Osteoblast (primary cell): ENCODE data around the gene SNTG2. TPM values are rescaled to one million over a fixed set of nuclear protein-coding genes. Genes with fewer than 3 reads are reported as not detected.

ENCODE experiments used
- DNase-seq: peaks from one replicate; pipeline ENCODE4 v3.0.0; 2011; ENCODE audit warnings: low spot score, mixed read lengths; ENCODE audit not compliant: insufficient read length; ENCODE audit errors: missing footprints
- H2AFZ ChIP-seq: 2 replicates; pipeline ENCODE4 v1.6.0; 2011; ENCODE audit warnings: mild to moderate bottlenecking, low read length
- H3K27ac ChIP-seq: 2 replicates; pipeline ENCODE4 v1.5.1; 2011; ENCODE audit warnings: mild to moderate bottlenecking, low read depth, low read length, moderate library complexity
- H3K27me3 ChIP-seq: 2 replicates; pipeline ENCODE4 v1.6.0; 2012; ENCODE audit warnings: mild to moderate bottlenecking, control low read depth, inconsistent platforms, low read length, moderate library complexity; ENCODE audit not compliant: insufficient read depth
- H3K36me3 ChIP-seq: 2 replicates; pipeline ENCODE4 v1.5.1; 2011; ENCODE audit warnings: mild to moderate bottlenecking, low read length, control low read depth, moderate library complexity; ENCODE audit not compliant: insufficient read depth
- H3K4me1 ChIP-seq: 2 replicates; pipeline ENCODE4 v1.5.1; 2011; ENCODE audit warnings: mild to moderate bottlenecking, low read length, control low read depth, moderate library complexity; ENCODE audit not compliant: insufficient read depth
- H3K4me2 ChIP-seq: 2 replicates; pipeline ENCODE4 v1.6.0; 2011; ENCODE audit warnings: mild to moderate bottlenecking, low read length; ENCODE audit not compliant: insufficient read depth
- H3K4me3 ChIP-seq: fragments of 200-600 bp; sonication (generic); 3 replicates; pipeline ENCODE4 v1.5.1; 2012; ENCODE audit warnings: mild to moderate bottlenecking, low read length, inconsistent platforms; ENCODE audit not compliant: insufficient read depth
- H3K79me2 ChIP-seq: 2 replicates; pipeline ENCODE4 v1.6.0; 2012; ENCODE audit warnings: mild to moderate bottlenecking, low read length, control low read depth, inconsistent platforms; ENCODE audit not compliant: insufficient read depth
- H3K9me3 ChIP-seq: 2 replicates; pipeline ENCODE4 v1.5.1; 2011; ENCODE audit warnings: low read depth, low read length, control low read depth
- H4K20me1 ChIP-seq: 2 replicates; pipeline ENCODE4 v1.6.0; 2012; ENCODE audit warnings: mild to moderate bottlenecking, low read length, control low read depth; ENCODE audit not compliant: insufficient read depth
- total RNA-seq: library from RNA; depleted of rRNA; stranded (reverse); fragments of >200 nt; gene quantifications from 2 replicates; pipeline ENCODE4 v1.2.3, GENCODE V29; 2012
- TF ChIP-seq, protein P1 (sequence below): IDR thresholded peaks from 2 replicates; pipeline ENCODE4 v1.5.1; 2011; ENCODE audit warnings: mild to moderate bottlenecking, low read depth, low read length, moderate library complexity; ENCODE audit errors: extremely low read depth

Gene SNTG2
- 1.4 and 2.1 TPM in 2 replicates for total RNA-seq

GRCh38 chr2:950080-950966 is at the start of gene SNTG2:
Gene SNTG2 (plus strand): TSS chr2:950849. CDS start chr2:950997, 148 bp downstream.
- Histone ChIP-seq H4K20me1 (no peaks in the 10 kb centered on the region), H2AFZ (peak within 1 kb of the TSS; percentile 54), H3K36me3 (no peaks in the 10 kb centered on the region), H3K9me3 (no peaks in the 10 kb centered on the region), H3K79me2 (no peaks in the 10 kb centered on the region), H3K27me3 (no peaks in the 10 kb centered on the region), H3K27ac (peak within 1 kb of the TSS; percentile 68), H3K4me2 (peak within 1 kb of the TSS; percentile 81), H3K4me1 (peaks cover 7% of the 10 kb centered on the region), H3K4me3 (peak within 1 kb of the TSS; percentile 77)
- peak; percentile 98 for DNase-seq
- TF ChIP-seq, protein P1, sequence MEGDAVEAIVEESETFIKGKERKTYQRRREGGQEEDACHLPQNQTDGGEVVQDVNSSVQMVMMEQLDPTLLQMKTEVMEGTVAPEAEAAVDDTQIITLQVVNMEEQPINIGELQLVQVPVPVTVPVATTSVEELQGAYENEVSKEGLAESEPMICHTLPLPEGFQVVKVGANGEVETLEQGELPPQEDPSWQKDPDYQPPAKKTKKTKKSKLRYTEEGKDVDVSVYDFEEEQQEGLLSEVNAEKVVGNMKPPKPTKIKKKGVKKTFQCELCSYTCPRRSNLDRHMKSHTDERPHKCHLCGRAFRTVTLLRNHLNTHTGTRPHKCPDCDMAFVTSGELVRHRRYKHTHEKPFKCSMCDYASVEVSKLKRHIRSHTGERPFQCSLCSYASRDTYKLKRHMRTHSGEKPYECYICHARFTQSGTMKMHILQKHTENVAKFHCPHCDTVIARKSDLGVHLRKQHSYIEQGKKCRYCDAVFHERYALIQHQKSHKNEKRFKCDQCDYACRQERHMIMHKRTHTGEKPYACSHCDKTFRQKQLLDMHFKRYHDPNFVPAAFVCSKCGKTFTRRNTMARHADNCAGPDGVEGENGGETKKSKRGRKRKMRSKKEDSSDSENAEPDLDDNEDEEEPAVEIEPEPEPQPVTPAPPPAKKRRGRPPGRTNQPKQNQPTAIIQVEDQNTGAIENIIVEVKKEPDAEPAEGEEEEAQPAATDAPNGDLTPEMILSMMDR, result no peak

DNA sequence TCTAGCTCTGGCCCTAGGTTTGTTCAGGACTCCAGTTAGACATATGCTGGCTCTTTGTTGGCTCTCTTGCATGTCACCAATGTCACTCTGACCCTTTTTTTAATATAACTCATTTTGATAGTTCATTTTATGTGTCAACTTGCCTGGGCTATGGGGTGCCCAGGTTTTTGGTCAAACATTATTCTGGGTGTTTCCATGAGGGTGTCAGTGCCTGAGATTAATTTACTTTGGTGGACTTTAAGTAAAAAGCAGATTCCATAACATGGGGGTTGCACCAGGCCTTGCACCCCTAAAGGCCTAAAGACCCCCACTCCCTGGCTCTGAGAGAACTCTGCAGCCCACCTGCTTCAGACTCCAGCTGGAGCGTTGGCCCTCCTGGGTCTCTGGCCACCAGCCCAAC is 48.1 kb upstream of the SNTG2 start:
- H3K36me3 ChIP-seq, result no peaks in the 10 kb centered on the region
- H3K4me1 ChIP-seq, result no peaks in the 10 kb centered on the region
- no peak overlapping the region for H3K27ac ChIP-seq
- H2AFZ ChIP-seq, result no peak overlapping the region
- DNase-seq, result no peak
- H3K9me3 ChIP-seq, result no peaks in the 10 kb centered on the region
- H3K4me2 ChIP-seq, result no peak overlapping the region
- H3K27me3 ChIP-seq, result no peaks in the 10 kb centered on the region
- no peaks in the 10 kb centered on the region for H4K20me1 ChIP-seq
- H3K79me2 ChIP-seq, result no peaks in the 10 kb centered on the region
- TF ChIP-seq, protein P1, result no peak
- no peak overlapping the region for H3K4me3 ChIP-seq

DNA sequence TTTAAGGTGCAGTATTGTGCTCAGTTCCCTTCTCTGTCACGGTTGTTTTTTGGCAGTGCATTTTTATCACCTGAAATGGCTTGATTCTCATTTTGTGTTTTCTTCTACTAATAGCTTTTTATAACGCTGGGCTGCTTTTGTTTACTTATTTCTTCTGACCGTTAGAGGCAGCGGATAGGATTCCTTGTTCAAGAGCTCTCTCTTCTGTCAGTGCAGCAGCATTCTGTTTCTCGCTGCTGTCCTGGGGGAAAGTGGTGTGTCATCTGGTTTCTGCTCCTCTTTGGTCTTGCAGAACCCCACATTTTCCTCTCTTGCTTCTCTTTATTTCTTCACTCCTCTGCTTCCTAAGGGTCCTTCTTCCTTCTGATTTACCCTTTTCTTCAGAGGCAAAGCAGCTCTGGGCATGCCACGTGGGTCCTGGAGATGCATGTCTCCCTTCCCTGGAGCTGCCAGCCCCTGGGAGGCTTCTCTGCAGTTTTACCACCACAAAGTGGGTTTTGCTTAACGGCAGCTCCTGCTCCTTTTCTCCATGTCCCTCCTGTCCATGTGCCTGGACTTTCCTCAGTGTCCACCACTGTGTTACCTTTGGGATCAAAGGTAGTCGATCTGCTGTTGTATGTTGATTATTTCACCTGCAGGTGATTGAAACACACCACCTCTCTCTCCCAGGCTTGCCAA is 47.3 kb upstream of the SNTG2 start:
- Histone ChIP-seq H3K9me3 (no peaks in the 10 kb centered on the region), H3K4me2 (no peak overlapping the region), H3K36me3 (no peaks in the 10 kb centered on the region), H4K20me1 (no peaks in the 10 kb centered on the region), H3K27ac (no peak overlapping the region), H3K4me1 (no peaks in the 10 kb centered on the region), H3K79me2 (no peaks in the 10 kb centered on the region), H3K27me3 (no peaks in the 10 kb centered on the region), H2AFZ (no peak overlapping the region), H3K4me3 (no peak overlapping the region)
- DNase-seq, result no peak
- TF ChIP-seq, protein P1, result no peak
